Heart left ventricle (tissue), 13 donors: ENCODE results near the gene ISOC2.

ENCODE experiments used
- POLR2A ChIP-seq, 2 donors: fragments of 450-650 bp; IDR thresholded peaks; one replicate each; pipeline ENCODE4 v1.6.1; 2017; ENCODE audit warnings: antibody characterized with exemption in 2 of 2, mild to moderate bottlenecking in 2 of 2, moderate library complexity in 2 of 2
- TF ChIP-seq, protein P1 (sequence below), 12 donors: fragments of 200-600 bp; sonication (generic) in 4 of 12; IDR thresholded peaks; one replicate each; pipeline versions ENCODE4 v1.5.0 to v1.8.0; 2018 to 2022; ENCODE audit warnings: antibody characterized with exemption in 12 of 12, mild to moderate bottlenecking in 5 of 12
- donor health status: ischemic (EF 13 %, LVEDD 7.1; RV severe dilation, severe dysfunction).
- donor health status: DM: no; HTN: yes; CAD: no.
- donor health status: DM: no; HTN: no; CAD: no.
- donor health status: ischemic (EF 25% LVEDD 6.9; RV normal size, moderate dysfunction).
- donor health status: ischemic (EF 25% LVEDD 5.7; RV mildly dilated, moderate dysfunction).
- donor health status: ischemic (EF 35%, LVEDD 5.7; RV mildly dilated, moderate dysfunction).
- donor health status: nonischemic (EF 11% LVEDD 7.7; RV severe dilation, severe dysfunction).
- donor health status: DM: yes; HTN: yes; CAD: no.
- donor health status: PGD.
- donor health status: ischemic (EF 29% LVEDD 5.4; RV normal size, mild dysfunction).
- donor health status: nonischemic (EF 23%, LVEDD 6.1; RV moderate dilation, normal function).

DNA sequence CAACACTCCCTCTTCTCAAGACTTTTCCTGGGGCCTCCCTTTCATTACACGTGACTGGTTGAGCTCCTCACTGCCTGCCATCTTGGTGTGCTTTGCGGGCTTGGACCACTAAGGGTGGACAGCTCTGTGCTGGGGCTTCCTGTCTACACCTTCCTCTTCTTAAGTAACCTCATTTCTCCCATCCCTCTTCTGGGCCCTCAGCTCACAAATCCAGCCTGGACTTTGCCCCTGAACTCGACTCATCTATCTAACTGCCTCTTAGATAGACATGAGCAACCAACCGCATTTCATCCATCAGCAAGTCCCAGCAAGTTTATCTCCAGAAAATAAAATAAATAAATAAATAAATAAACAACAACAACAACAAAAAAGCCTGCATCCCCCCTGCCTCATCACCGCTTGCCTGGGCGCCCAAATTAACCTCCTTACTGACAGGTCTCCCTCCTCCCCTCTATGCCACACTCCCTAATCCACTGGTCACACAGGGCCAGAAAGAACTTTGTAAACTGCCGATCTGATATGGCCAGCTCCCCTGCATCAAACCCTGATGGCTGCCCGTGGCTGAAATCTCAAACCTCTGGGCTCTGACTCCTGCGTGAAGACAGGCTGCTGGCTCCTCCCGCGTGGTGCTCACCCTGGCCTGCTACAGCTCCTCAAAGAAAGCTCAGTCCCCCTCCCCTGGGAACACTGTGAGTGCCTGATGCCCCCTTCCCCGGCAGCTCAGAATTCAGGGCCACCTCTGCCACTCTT is 7.8 kb downstream of the ISOC2 start:
- TF ChIP-seq, protein P1, sequence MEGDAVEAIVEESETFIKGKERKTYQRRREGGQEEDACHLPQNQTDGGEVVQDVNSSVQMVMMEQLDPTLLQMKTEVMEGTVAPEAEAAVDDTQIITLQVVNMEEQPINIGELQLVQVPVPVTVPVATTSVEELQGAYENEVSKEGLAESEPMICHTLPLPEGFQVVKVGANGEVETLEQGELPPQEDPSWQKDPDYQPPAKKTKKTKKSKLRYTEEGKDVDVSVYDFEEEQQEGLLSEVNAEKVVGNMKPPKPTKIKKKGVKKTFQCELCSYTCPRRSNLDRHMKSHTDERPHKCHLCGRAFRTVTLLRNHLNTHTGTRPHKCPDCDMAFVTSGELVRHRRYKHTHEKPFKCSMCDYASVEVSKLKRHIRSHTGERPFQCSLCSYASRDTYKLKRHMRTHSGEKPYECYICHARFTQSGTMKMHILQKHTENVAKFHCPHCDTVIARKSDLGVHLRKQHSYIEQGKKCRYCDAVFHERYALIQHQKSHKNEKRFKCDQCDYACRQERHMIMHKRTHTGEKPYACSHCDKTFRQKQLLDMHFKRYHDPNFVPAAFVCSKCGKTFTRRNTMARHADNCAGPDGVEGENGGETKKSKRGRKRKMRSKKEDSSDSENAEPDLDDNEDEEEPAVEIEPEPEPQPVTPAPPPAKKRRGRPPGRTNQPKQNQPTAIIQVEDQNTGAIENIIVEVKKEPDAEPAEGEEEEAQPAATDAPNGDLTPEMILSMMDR (IDR thresholded peaks at IDR 0.05), result no peak
- TF ChIP-seq POLR2A (IDR thresholded peaks at IDR 0.05), result no peak
